Smooth muscle cell (in vitro differentiated cells): ENCODE results near the gene KRT82. TPM values are rescaled to one million over a fixed set of nuclear protein-coding genes. Genes with fewer than 3 reads are reported as not detected.
"Not testable (repeated sequence)": the region's sequence is repeated elsewhere in the genome, so short reads cannot be mapped to it uniquely, and the experiment has no call there.

Experiments used
- DNase-seq: peaks from one replicate; lab custom pipeline; 2025; ENCODE audit not compliant: unreplicated experiment; lab: John Stamatoyannopoulos, UW
- H2AFZ ChIP-seq: fragments of 200-600 bp; sonication (generic); 2 replicates; pipeline ENCODE4 v1.6.0; 2016; ENCODE audit warnings: antibody characterized with exemption, low read depth, mild to moderate bottlenecking
- H3F3A ChIP-seq: fragments of 200-600 bp; sonication (generic); 2 replicates; pipeline ENCODE4 v1.6.0; 2017; ENCODE audit warnings: antibody characterized with exemption, low read depth
- H3K27ac ChIP-seq: fragments of 200-600 bp; sonication (generic); 2 replicates; pipeline ENCODE4 v1.5.1; 2016; ENCODE audit warnings: low read depth, mild to moderate bottlenecking
- H3K27me3 ChIP-seq: fragments of 200-600 bp; sonication (generic); 2 replicates; pipeline ENCODE4 v1.6.1; 2016; ENCODE audit warnings: low read depth, mild to moderate bottlenecking
- H3K36me3 ChIP-seq: fragments of 200-600 bp; sonication (generic); 2 replicates; pipeline ENCODE4 v1.5.1; 2016; ENCODE audit warnings: low read depth
- H3K4me1 ChIP-seq: fragments of 200-600 bp; sonication (generic); 2 replicates; pipeline ENCODE4 v1.5.1; 2016; ENCODE audit warnings: low read depth
- H3K4me2 ChIP-seq: fragments of 200-600 bp; sonication (generic); 2 replicates; pipeline ENCODE4 v1.6.0; 2016; ENCODE audit warnings: mild to moderate bottlenecking
- H3K4me3 ChIP-seq: fragments of 200-600 bp; sonication (generic); 2 replicates; pipeline ENCODE4 v1.5.1; 2016; ENCODE audit warnings: mild to moderate bottlenecking
- H3K79me2 ChIP-seq: fragments of 200-600 bp; sonication (generic); 2 replicates; pipeline ENCODE4 v1.6.0; 2016; ENCODE audit warnings: low read depth, mild to moderate bottlenecking
- H3K9ac ChIP-seq: fragments of 200-600 bp; sonication (generic); 2 replicates; pipeline ENCODE4 v1.6.0; 2016; ENCODE audit warnings: low read depth
- H3K9me3 ChIP-seq: fragments of 200-600 bp; sonication (generic); replicated peaks from 2 replicates; pipeline ENCODE4 v1.5.1; 2016; ENCODE audit warnings: low read depth
- H4K20me1 ChIP-seq: fragments of 200-600 bp; sonication (generic); 2 replicates; pipeline ENCODE4 v1.6.0; 2016; ENCODE audit warnings: low read depth
- WGBS: methylation state at CpG from one replicate; pipeline ENCODE4 v1.1.7; 2016; ENCODE audit warnings: low lambda C conversion rate; 5-methylcytosine and 5-hydroxymethylcytosine counted together
- polyA plus RNA-seq: library from polyadenylated mRNA; unstranded; fragments of >200 nt; fragmentation: Nextera tagmentation; extraction: Ambion mirVana; gene quantifications from 2 replicates; pipeline ENCODE4 v1.2.1, GENCODE V29; 2016
- total RNA-seq: library from RNA; depleted of rRNA; stranded (reverse); fragments of >200 nt; gene quantifications from 2 replicates; pipeline ENCODE4 v1.2.3, GENCODE V29; 2014
- TF ChIP-seq, protein P1 (sequence below): fragments of 200-600 bp; sonication (generic); IDR thresholded peaks from 2 replicates; pipeline ENCODE4 v1.5.1; 2017; ENCODE audit warnings: borderline replicate concordance, mild to moderate bottlenecking, antibody characterized with exemption; ENCODE audit not compliant: insufficient read depth, poor library complexity, severe bottlenecking

KRT82 gene
- total and polyA plus RNA-seq, 2 experiments from 2014 or later = 0.23 TPM; not detected in 1

DNA sequence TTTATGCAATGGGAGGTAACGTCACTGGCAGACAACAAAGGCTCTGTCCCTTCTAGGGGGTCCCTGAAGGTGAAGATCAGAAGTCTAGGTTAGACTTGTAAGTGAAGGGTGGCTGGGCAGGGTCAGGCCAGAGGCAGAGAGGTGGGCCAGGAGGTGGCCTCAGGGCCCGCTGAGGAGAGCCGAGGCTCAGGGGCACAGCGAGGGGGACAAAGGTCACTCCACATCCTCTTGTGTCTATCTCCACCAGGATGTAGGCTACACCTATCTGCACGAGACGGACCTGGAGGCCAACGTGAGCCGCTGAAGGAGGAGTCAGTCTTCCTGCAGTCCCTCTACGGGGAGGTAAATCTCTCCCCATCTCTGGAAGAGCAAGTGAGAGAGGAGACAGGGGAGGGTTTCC, 59.1 kb downstream of the KRT82 start:
- Histone ChIP-seq H3K4me1 (no peaks in the 10 kb centered on the region), H3K9me3 (no peaks in the 10 kb centered on the region), H4K20me1 (no peaks in the 10 kb centered on the region), H3K4me2 (no peak overlapping the region), H2AFZ (no peak overlapping the region), H3K27me3 (peaks cover 21% of the 10 kb centered on the region), H3F3A (no peaks in the 10 kb centered on the region), H3K36me3 (no peaks in the 10 kb centered on the region), H3K9ac (no peak overlapping the region), H3K4me3 (no peak overlapping the region), H3K79me2 (no peaks in the 10 kb centered on the region), H3K27ac (no peak overlapping the region)
- TF ChIP-seq, protein P1, sequence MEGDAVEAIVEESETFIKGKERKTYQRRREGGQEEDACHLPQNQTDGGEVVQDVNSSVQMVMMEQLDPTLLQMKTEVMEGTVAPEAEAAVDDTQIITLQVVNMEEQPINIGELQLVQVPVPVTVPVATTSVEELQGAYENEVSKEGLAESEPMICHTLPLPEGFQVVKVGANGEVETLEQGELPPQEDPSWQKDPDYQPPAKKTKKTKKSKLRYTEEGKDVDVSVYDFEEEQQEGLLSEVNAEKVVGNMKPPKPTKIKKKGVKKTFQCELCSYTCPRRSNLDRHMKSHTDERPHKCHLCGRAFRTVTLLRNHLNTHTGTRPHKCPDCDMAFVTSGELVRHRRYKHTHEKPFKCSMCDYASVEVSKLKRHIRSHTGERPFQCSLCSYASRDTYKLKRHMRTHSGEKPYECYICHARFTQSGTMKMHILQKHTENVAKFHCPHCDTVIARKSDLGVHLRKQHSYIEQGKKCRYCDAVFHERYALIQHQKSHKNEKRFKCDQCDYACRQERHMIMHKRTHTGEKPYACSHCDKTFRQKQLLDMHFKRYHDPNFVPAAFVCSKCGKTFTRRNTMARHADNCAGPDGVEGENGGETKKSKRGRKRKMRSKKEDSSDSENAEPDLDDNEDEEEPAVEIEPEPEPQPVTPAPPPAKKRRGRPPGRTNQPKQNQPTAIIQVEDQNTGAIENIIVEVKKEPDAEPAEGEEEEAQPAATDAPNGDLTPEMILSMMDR = no peak
- DNase-seq = no peak
- WGBS = 84% methylated on average over 9 of the region's 9 CpGs

DNA sequence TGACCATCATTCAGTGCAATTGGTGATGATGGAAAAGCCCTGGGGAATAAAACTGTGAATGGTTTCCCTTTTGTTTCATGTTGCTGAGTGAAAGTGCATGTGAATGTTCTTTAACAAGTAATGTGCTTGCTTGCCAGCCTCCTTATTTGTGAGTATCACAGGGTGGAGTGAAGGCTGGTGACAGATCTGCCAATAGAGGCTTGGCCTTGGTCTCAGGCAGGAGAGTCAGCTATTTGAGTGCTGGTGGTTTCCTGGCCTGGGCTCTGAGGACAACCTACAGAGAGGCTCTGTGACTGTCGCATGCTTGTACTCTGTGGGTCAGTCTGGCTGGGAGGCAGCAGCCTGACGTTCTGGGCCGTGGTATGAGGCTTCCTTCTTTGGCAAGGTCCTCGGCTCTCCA, 59.5 kb downstream of the KRT82 start:
- no peaks in the 10 kb centered on the region for H3F3A ChIP-seq
- no peaks in the 10 kb centered on the region for H3K36me3 ChIP-seq
- no peak for DNase-seq
- H3K9ac ChIP-seq = no peak overlapping the region
- H2AFZ ChIP-seq = no peak overlapping the region
- no peaks in the 10 kb centered on the region for H3K4me1 ChIP-seq
- H3K4me3 ChIP-seq = no peak overlapping the region
- H3K27me3 ChIP-seq = peaks cover 21% of the 10 kb centered on the region
- no peaks in the 10 kb centered on the region for H3K9me3 ChIP-seq
- 60% methylated on average over 4 of the region's 4 CpGs for WGBS
- no peak overlapping the region for H3K4me2 ChIP-seq
- H4K20me1 ChIP-seq = no peaks in the 10 kb centered on the region
- no peak overlapping the region for H3K27ac ChIP-seq
- TF ChIP-seq, protein P1 = no peak
- no peaks in the 10 kb centered on the region for H3K79me2 ChIP-seq

GRCh38 chr12:52345041-52345440, 61.1 kb downstream of the KRT82 start:
- not testable (repeated sequence) for H3K4me3 ChIP-seq, H3K36me3 ChIP-seq, H2AFZ ChIP-seq, H3K4me2 ChIP-seq, H3F3A ChIP-seq, H3K4me1 ChIP-seq, H3K79me2 ChIP-seq, H4K20me1 ChIP-seq, DNase-seq, H3K27ac ChIP-seq, H3K9ac ChIP-seq, H3K9me3 ChIP-seq
- 93% methylated on average over 8 of the region's 8 CpGs for WGBS
- peaks cover 12% of the 10 kb centered on the region for H3K27me3 ChIP-seq

GRCh38 chr12:52344111-52344510, 62.0 kb downstream of the KRT82 start:
- H3K27me3 ChIP-seq = peaks cover 10% of the 10 kb centered on the region
- 93% methylated on average over 12 of the region's 12 CpGs for WGBS
- no peaks in the 10 kb centered on the region for H3K36me3 ChIP-seq
- no peak overlapping the region for H3K9ac ChIP-seq
- DNase-seq = no peak
- H3K27ac ChIP-seq = no peak overlapping the region
- no peaks in the 10 kb centered on the region for H3K9me3 ChIP-seq
- H3K79me2 ChIP-seq = no peaks in the 10 kb centered on the region
- H4K20me1 ChIP-seq = no peaks in the 10 kb centered on the region
- no peaks in the 10 kb centered on the region for H3K4me1 ChIP-seq
- no peak overlapping the region for H3K4me2 ChIP-seq
- H2AFZ ChIP-seq = no peak overlapping the region
- no peaks in the 10 kb centered on the region for H3F3A ChIP-seq
- TF ChIP-seq, protein P1 = no peak
- no peak overlapping the region for H3K4me3 ChIP-seq

Other genes starting within 250 kb of the KRT82 start
- 6.7 and 11.7 TPM in 2 replicates for gene KRT80, start 214.3 kb downstream of the KRT82 start, total RNA-seq
- gene KRT80, start 214.3 kb downstream of the KRT82 start, polyA plus RNA-seq = 5.1 and 6.6 TPM in 2 replicates
- 168 and 214 TPM in 2 replicates for gene KRT7, start 173.1 kb downstream of the KRT82 start, total RNA-seq
- gene KRT7, start 173.1 kb downstream of the KRT82 start, polyA plus RNA-seq = 190 and 744 TPM in 2 replicates
- gene KRT86, start 131.7 kb downstream of the KRT82 start, total RNA-seq = not detected in 2 replicates
- not detected in 2 replicates for gene KRT86, start 131.7 kb downstream of the KRT82 start, polyA plus RNA-seq
- 0.18 and 1.4 TPM in 2 replicates for gene KRT81, start 114.8 kb downstream of the KRT82 start, total RNA-seq
- 0.49 and 1.7 TPM in 2 replicates for gene KRT81, start 114.8 kb downstream of the KRT82 start, polyA plus RNA-seq
- gene KRT83, start 84.9 kb downstream of the KRT82 start, total RNA-seq = not detected in 2 replicates
- gene KRT83, start 84.9 kb downstream of the KRT82 start, polyA plus RNA-seq = not detected in 2 replicates
- not detected in 2 replicates for gene KRT85, start 38.9 kb downstream of the KRT82 start, total RNA-seq
- gene KRT85, start 38.9 kb downstream of the KRT82 start, polyA plus RNA-seq = not detected in 2 replicates
- 5.6 and 8.0 TPM in 2 replicates for gene KRT84, start 20.7 kb downstream of the KRT82 start, total RNA-seq
- gene KRT84, start 20.7 kb downstream of the KRT82 start, polyA plus RNA-seq = 0.09 and 2.1 TPM in 2 replicates
- gene KRT75, start 28.0 kb upstream of the KRT82 start, total RNA-seq = 0.94 and 1.9 TPM in 2 replicates
- gene KRT75, start 28.0 kb upstream of the KRT82 start, polyA plus RNA-seq = 0.37 TPM in 1 of 2 replicates, not detected in the other
- 279 and 336 TPM in 2 replicates for gene KRT6B, start 45.8 kb upstream of the KRT82 start, total RNA-seq
- gene KRT6B, start 45.8 kb upstream of the KRT82 start, polyA plus RNA-seq = 248 and 250 TPM in 2 replicates
- gene KRT6C, start 67.5 kb upstream of the KRT82 start, total RNA-seq = 30.2 and 32.6 TPM in 2 replicates
- gene KRT6C, start 67.5 kb upstream of the KRT82 start, polyA plus RNA-seq = 22.0 and 26.5 TPM in 2 replicates
- 985 and 1,128 TPM in 2 replicates for gene KRT6A, start 86.9 kb upstream of the KRT82 start, total RNA-seq
- gene KRT6A, start 86.9 kb upstream of the KRT82 start, polyA plus RNA-seq = 460 and 992 TPM in 2 replicates
- gene KRT5, start 114.1 kb upstream of the KRT82 start, total RNA-seq = 152 and 209 TPM in 2 replicates
- gene KRT5, start 114.1 kb upstream of the KRT82 start, polyA plus RNA-seq = 67.2 and 198 TPM in 2 replicates
- not detected in 2 replicates for gene KRT71, start 146.8 kb upstream of the KRT82 start, total RNA-seq
- not detected in 2 replicates for gene KRT71, start 146.8 kb upstream of the KRT82 start, polyA plus RNA-seq
- gene KRT74, start 167.5 kb upstream of the KRT82 start, total RNA-seq = 0.22 TPM in 1 of 2 replicates, not detected in the other
- gene KRT74, start 167.5 kb upstream of the KRT82 start, polyA plus RNA-seq = not detected in 2 replicates
- gene KRT72, start 195.1 kb upstream of the KRT82 start, total RNA-seq = not detected in 2 replicates
- not detected in 2 replicates for gene KRT72, start 195.1 kb upstream of the KRT82 start, polyA plus RNA-seq
- not detected in 2 replicates for gene KRT73, start 212.2 kb upstream of the KRT82 start, total RNA-seq
- not detected in 2 replicates for gene KRT73, start 212.2 kb upstream of the KRT82 start, polyA plus RNA-seq
- not detected in 2 replicates for gene KRT2, start 245.9 kb upstream of the KRT82 start, total RNA-seq
- gene KRT2, start 245.9 kb upstream of the KRT82 start, polyA plus RNA-seq = not detected in 2 replicates